Measurements from ENCODE around the gene MBP. TPM values are rescaled to one million over a fixed set of nuclear protein-coding genes. Genes with fewer than 3 reads are reported as not detected.

The MBP gene
- total and polyA plus RNA-seq, 2 of the 4 experiments (the other 2 are of a cell fraction): 0.72 to 0.90 TPM

- TF ChIP-seq MAZ (IDR thresholded peaks at IDR 0.05; ENCODE audit: borderline replicate concordance, low read depth, low read length) (no peak), SMC3 (IDR thresholded peaks at IDR 0.05; ENCODE audit: low read depth, low read length) (no peak), CHD1 (IDR thresholded peaks at IDR 0.05; ENCODE audit: low read depth, low read length) (no peak), RAD21 (IDR thresholded peaks at IDR 0.05; ENCODE audit: low read length) (no peak), RCOR1 (IDR thresholded peaks at IDR 0.05; ENCODE audit: insufficient replicate concordance, low read length) (no peak), RFX5 (IDR thresholded peaks at IDR 0.05; ENCODE audit: low read depth, low read length) (no peak), FOS (IDR thresholded peaks at IDR 0.05; ENCODE audit: low read depth, low read length) (no peak)
- BruUV-seq (replicated peaks): no TSS peak
Observed at GRCh38 chr18:76951456-76952247, 180.9 kb downstream of the MBP start.

More at GRCh38 chr18:76951456-76952247, 180.9 kb downstream of the MBP start:
- Histone ChIP-seq H3K27me3 (ENCODE audit: control insufficient read depth, insufficient read depth, low read length) (no peaks in the 10 kb centered on the region), H2BK15ac (ENCODE audit: low read depth, low read length) (no peak overlapping the region), H3K9me1 (ENCODE audit: insufficient read depth, low read length) (peaks cover 8% of the 10 kb centered on the region), H3K14ac (replicated peaks; ENCODE audit: low read depth, low read length) (no peak overlapping the region), H3K27ac (ENCODE audit: insufficient read depth, low read length) (no peak overlapping the region), H3K56ac (ENCODE audit: extremely low read depth, insufficient read depth, low read length) (no peak overlapping the region), H3K4me1 (ENCODE audit: control insufficient read depth, insufficient read depth, low read length) (no peaks in the 10 kb centered on the region; the same call in 1 of the 2 replicates), H2AFZ (replicated peaks; ENCODE audit: low read length, poor library complexity) (no peak overlapping the region), H3K18ac (ENCODE audit: low read depth, low read length) (no peak overlapping the region), H4K91ac (ENCODE audit: insufficient read depth, low read depth, low read length) (no peak overlapping the region), H2BK20ac (ENCODE audit: low read depth, low read length) (no peak overlapping the region), H3K79me1 (ENCODE audit: low read depth in 1 of 2, low read length in 2 of 2) (no peaks in the 10 kb centered on the region), H4K5ac (ENCODE audit: low read depth, low read length) (no peak overlapping the region), H3K9ac (ENCODE audit: low read depth, low read length) (no peak overlapping the region), H3K4me2 (ENCODE audit: low read depth, low read length) (no peak overlapping the region), H4K20me1 (ENCODE audit: insufficient read depth, low read length) (no peaks in the 10 kb centered on the region), H3K4me3 (ENCODE audit: insufficient read depth, low read depth, low read length) (no peak overlapping the region), H3K9me3 (ENCODE audit: control insufficient read depth, insufficient read depth, low read length) (no peaks in the 10 kb centered on the region), H4K8ac (ENCODE audit: low read depth in 2 of 2, low read length in 2 of 2) (no peak overlapping the region), H3K36me3 (ENCODE audit: control insufficient read depth, insufficient read depth, low read length) (peaks cover 29% of the 10 kb centered on the region), H2BK120ac (ENCODE audit: low read depth, low read length) (no peak overlapping the region), H3K23ac (ENCODE audit: low read depth, low read length) (no peak overlapping the region), H3K4ac (ENCODE audit: low read depth, low read length) (no peak overlapping the region), H2AK5ac (ENCODE audit: low read depth, low read length) (no peak overlapping the region), H2BK5ac (ENCODE audit: low read depth, low read length, poor library complexity, severe bottlenecking) (no peak overlapping the region), H2AK9ac (replicated peaks; ENCODE audit: low read depth, low read length, poor library complexity) (no peak overlapping the region)
- in situ Hi-C loops (cut with MboI; ENCODE audit: low sequenced_read_pairs): no loop called here
- no peak for ATAC-seq (ENCODE audit: low read depth)
- DNase-seq: no peak
- intact Hi-C loops (cut with micrococcal nuclease): no loop called here
- ChIA-PET CTCF (no interaction called here), POLR2A (ENCODE audit: unreplicated experiment) (no interaction called here)
- dilution Hi-C loops (cut with HindIII; ENCODE audit: low sequenced_read_pairs, unreplicated experiment): no loop called here
- WGBS, 2 experiments (ENCODE audit: extremely low coverage in 2 of 2, insufficient read length in 1 of 2): 100% methylated on average over 5 of the region's 12 CpGs; no CpG with 5 or more reads in 1 of the 2 experiments

Measured in IMR-90 (cell line).